ENCODE results near the gene SH3D19. TPM values are rescaled to one million over a fixed set of nuclear protein-coding genes. Genes with fewer than 3 reads are reported as not detected.
A peak's percentile ranks its signal among the peaks of the same experiment; 100 is the strongest.

Gene SH3D19
- total and polyA plus RNA-seq, 2 experiments from 2014 or later = 28.2 to 54.7 TPM

DNA sequence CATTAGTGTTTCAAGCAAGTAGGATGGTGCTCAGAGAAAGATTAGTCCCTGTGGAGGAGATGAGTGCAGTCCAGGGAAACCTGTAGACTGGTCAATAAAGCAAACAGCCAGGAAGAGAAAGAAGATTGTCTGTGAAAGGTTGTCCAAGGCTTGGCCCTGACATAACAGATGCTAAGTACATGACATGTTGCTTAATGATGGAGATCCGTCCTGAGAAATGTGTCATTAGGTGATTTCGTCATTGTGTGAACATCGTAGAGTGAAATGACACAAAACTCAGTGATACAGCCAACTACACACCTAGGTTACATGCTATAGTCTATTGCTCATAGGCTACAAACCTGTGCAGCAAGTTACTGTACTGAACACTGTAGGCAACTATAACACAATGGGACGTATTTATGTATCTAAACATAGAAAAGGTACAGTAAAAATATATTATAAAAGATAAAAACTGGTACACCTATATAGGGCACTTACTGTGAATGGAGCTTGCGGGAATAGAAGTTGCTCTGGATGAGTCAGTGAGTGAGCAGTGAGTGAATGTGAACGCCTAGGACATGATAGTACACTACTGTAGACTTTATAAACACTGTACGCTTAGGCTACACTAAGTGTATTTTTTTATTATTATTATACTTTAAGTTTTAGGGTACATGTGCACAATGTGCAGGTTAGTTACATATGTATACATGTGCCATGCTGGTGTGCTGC is 57.4 kb downstream of the SH3D19 start:
- no peak overlapping the region for H3K4me2 ChIP-seq
- TF ChIP-seq EZH2phosphoT487 (IDR thresholded peaks at IDR 0.05; ENCODE audit: low read depth, severe bottlenecking, unreplicated experiment) = no peak
- TF ChIP-seq EZH2 (IDR thresholded peaks at IDR 0.05; ENCODE audit: borderline replicate concordance) = no peak
- TF ChIP-seq, protein P1, sequence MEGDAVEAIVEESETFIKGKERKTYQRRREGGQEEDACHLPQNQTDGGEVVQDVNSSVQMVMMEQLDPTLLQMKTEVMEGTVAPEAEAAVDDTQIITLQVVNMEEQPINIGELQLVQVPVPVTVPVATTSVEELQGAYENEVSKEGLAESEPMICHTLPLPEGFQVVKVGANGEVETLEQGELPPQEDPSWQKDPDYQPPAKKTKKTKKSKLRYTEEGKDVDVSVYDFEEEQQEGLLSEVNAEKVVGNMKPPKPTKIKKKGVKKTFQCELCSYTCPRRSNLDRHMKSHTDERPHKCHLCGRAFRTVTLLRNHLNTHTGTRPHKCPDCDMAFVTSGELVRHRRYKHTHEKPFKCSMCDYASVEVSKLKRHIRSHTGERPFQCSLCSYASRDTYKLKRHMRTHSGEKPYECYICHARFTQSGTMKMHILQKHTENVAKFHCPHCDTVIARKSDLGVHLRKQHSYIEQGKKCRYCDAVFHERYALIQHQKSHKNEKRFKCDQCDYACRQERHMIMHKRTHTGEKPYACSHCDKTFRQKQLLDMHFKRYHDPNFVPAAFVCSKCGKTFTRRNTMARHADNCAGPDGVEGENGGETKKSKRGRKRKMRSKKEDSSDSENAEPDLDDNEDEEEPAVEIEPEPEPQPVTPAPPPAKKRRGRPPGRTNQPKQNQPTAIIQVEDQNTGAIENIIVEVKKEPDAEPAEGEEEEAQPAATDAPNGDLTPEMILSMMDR (IDR thresholded peaks at IDR 0.05; ENCODE audit: poor library complexity) = no peak
- no peaks in the 10 kb centered on the region for H3K9me3 ChIP-seq (ENCODE audit: low read depth)
- no peaks in the 10 kb centered on the region for H3K9me2 ChIP-seq (replicated peaks; ENCODE audit: insufficient read depth)
- H4K20me1 ChIP-seq (ENCODE audit: insufficient read depth, poor library complexity, severe bottlenecking) = no peaks in the 10 kb centered on the region
- WGBS (ENCODE audit: low lambda C conversion rate, missing lambda C conversion rate) = 88% methylated on average over 7 of the region's 7 CpGs
- H3K79me2 ChIP-seq = peaks cover 52% of the 10 kb centered on the region
- H3K27me3 ChIP-seq = no peaks in the 10 kb centered on the region
- H3K4me1 ChIP-seq (ENCODE audit: insufficient read depth) = peaks cover 7% of the 10 kb centered on the region
- DNase-seq (ENCODE audit: low spot score) = peak; percentile 13
- H3K4me3 ChIP-seq = no peak overlapping the region
- H2AFZ ChIP-seq = no peak overlapping the region
- peak overlapping the region; percentile 8 for H3K27ac ChIP-seq
- H3K36me3 ChIP-seq (replicated peaks; ENCODE audit: insufficient read depth, low read depth) = no peaks in the 10 kb centered on the region

DNA sequence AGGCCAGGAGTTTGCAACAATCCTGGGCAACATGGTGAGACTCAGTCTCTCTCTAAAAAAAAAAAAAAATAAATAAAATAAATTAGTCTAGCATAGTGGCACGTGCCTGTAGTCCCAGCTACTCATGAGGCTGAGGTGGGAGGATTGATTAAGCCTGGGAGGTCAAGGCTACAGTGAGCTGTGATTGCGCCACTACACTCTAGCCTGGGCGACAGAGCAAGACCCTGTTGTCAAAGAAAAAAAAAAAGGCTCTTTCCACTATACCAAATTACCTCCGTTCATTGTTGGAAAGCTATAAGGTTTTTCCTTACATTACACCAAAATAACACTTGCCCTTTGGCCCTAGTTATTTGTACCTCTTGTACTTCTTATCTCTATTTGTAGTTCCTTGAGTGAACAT is 58.3 kb downstream of the SH3D19 start:
- Histone ChIP-seq H3K9me3 (ENCODE audit: low read depth) (no peaks in the 10 kb centered on the region), H3K4me2 (peak overlapping the region; percentile 4), H3K79me2 (peaks cover 47% of the 10 kb centered on the region), H2AFZ (no peak overlapping the region), H3K9me2 (replicated peaks; ENCODE audit: insufficient read depth) (no peaks in the 10 kb centered on the region), H3K36me3 (replicated peaks; ENCODE audit: insufficient read depth, low read depth) (no peaks in the 10 kb centered on the region), H3K27ac (peak overlapping the region; percentile 28), H3K4me1 (ENCODE audit: insufficient read depth) (peaks cover 7% of the 10 kb centered on the region), H3K27me3 (no peaks in the 10 kb centered on the region), H3K4me3 (no peak overlapping the region), H4K20me1 (ENCODE audit: insufficient read depth, poor library complexity, severe bottlenecking) (no peaks in the 10 kb centered on the region)
- 67% methylated on average over 4 of the region's 4 CpGs for WGBS (ENCODE audit: low lambda C conversion rate, missing lambda C conversion rate)
- no peak for DNase-seq (ENCODE audit: low spot score)
- TF ChIP-seq, protein P1 (IDR thresholded peaks at IDR 0.05; ENCODE audit: poor library complexity) = no peak
- no peak for TF ChIP-seq EZH2 (IDR thresholded peaks at IDR 0.05; ENCODE audit: borderline replicate concordance)
- TF ChIP-seq EZH2phosphoT487 (IDR thresholded peaks at IDR 0.05; ENCODE audit: low read depth, severe bottlenecking, unreplicated experiment) = no peak

DNA sequence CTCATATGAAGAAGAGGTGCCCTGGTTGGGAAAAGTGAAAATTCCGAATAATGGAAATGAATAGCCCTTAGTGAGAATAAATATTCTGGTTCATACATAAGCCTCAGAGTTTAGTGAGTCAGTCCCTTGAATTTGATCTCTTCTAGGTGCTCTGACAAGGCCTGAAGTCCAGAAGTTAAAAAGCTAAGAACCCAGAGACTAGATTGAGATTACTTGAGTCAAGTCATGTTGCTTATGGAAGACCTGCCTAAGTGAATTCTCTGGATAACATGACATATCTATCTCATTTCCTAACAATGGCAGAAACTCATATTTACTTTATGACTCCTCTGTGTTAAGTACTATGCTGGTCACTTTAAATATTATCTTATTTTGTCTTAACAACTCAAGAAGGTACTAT is 58.9 kb downstream of the SH3D19 start:
- DNase-seq (ENCODE audit: low spot score) = no peak
- no peaks in the 10 kb centered on the region for H4K20me1 ChIP-seq (ENCODE audit: insufficient read depth, poor library complexity, severe bottlenecking)
- H3K9me2 ChIP-seq (replicated peaks; ENCODE audit: insufficient read depth) = no peaks in the 10 kb centered on the region
- no peak overlapping the region for H2AFZ ChIP-seq
- TF ChIP-seq EZH2phosphoT487 (IDR thresholded peaks at IDR 0.05; ENCODE audit: low read depth, severe bottlenecking, unreplicated experiment) (no peak), EZH2 (IDR thresholded peaks at IDR 0.05; ENCODE audit: borderline replicate concordance) (no peak)
- TF ChIP-seq, protein P1 (IDR thresholded peaks at IDR 0.05; ENCODE audit: poor library complexity) = no peak
- H3K4me2 ChIP-seq = no peak overlapping the region
- H3K36me3 ChIP-seq (replicated peaks; ENCODE audit: insufficient read depth, low read depth) = no peaks in the 10 kb centered on the region
- 90% methylated on average over 1 of the region's 1 CpG for WGBS (ENCODE audit: low lambda C conversion rate, missing lambda C conversion rate)
- no peaks in the 10 kb centered on the region for H3K27me3 ChIP-seq
- H3K9me3 ChIP-seq (ENCODE audit: low read depth) = no peaks in the 10 kb centered on the region
- peaks cover 7% of the 10 kb centered on the region for H3K4me1 ChIP-seq (ENCODE audit: insufficient read depth)
- H3K27ac ChIP-seq = peak overlapping the region; percentile 28
- H3K79me2 ChIP-seq = peaks cover 47% of the 10 kb centered on the region
- H3K4me3 ChIP-seq = no peak overlapping the region

All from hepatocyte (in vitro differentiated cells).